GOT3 (cell line): ENCODE results near the gene SLC1A6.
"Not testable (repeated sequence)": the region's sequence is repeated elsewhere in the genome, so short reads cannot be mapped to it uniquely, and the experiment has no call there.

Source experiments
- DNase-seq: peaks from one replicate; lab custom pipeline; 2025; ENCODE audit warnings: mixed read lengths; lab: John Stamatoyannopoulos, UW

SLC1A6 gene

DNA sequence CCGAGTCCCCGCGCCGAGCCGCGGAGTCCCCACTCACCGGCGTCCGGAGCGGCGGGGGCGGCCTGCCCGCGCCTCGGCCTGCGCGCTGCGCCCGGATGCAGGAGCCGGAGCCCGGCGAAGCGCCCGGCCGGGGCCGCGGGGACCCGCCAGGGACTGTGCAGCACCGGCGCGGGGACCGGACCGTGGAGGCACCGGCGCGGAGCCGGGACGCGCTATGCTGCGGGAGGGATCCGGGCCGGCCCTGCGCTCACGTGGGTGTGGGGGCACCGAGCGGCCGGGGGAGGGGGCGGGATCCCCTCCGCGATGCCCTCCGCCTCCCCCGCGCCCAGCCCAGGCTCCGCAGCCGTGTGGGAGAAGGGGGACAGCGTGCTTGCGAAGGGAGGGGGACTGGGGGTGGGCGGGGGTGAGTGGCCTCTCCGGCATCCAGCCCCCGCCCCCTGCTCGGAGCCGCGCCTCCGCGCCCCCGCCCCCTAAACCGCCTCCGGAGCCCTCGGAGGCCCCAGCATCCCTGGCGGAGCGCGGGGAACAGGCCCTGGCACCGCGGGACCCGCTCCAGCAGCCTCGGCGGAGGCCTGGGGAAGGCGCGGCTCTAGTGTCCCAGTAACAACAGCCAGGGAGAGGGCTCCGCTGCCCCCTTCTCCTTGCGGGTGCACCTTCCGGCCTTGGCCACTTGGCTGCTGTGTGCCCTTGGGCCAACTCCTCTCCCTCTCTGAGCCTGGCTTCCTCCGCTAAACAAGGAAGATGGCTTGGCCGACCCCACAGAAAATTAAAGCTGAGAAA lies at the start of gene SLC1A6:
Gene SLC1A6 (minus strand): TSS at position 389 of the 780 bp plus-strand sequence. CDS start 6,954 bp downstream, outside the sequence.
- no peak for DNase-seq

DNA sequence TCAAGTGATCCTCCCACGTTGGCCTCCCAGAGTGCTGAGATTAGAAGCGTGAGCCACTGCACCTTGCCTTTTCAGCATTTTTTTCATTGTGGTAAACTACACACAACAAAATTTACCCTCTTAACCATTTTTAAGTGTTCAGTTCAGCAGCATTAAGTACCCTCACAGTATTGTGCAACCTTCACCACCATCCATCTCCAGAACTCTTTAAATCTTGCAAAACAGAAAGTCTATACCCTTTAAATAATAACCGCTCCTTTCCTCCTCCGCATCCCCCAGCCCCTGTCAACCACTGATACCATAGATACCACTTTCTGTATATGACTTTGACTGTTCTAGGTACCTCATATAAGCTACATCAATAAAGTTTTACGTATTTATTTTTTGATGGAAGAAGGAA lies 48.8 kb upstream of the SLC1A6 start:
- no peak for DNase-seq

DNA sequence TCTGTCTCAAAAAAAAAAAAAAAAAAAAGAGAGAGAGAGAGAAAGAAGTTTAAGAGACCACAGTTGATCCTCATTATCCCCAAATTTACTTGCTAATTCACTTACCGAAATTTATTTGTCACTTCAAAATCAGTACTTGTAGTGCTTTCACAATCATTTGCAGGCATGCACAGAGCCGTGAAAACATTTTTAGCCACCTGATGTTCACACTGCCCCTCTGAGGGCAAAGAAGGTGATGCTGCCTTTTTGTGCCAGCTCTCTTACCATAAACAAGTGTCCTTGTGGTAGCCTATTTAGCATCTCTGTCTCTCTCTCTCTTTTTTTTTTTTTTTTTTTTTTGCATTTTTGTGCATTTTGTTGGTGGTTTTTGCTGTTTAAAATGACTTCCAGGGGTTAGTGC lies 45.6 kb upstream of the SLC1A6 start:
- DNase-seq: no peak

GRCh38 chr19:15022752-15023151 lies 43.1 kb upstream of the SLC1A6 start:
- DNase-seq: no peak

DNA sequence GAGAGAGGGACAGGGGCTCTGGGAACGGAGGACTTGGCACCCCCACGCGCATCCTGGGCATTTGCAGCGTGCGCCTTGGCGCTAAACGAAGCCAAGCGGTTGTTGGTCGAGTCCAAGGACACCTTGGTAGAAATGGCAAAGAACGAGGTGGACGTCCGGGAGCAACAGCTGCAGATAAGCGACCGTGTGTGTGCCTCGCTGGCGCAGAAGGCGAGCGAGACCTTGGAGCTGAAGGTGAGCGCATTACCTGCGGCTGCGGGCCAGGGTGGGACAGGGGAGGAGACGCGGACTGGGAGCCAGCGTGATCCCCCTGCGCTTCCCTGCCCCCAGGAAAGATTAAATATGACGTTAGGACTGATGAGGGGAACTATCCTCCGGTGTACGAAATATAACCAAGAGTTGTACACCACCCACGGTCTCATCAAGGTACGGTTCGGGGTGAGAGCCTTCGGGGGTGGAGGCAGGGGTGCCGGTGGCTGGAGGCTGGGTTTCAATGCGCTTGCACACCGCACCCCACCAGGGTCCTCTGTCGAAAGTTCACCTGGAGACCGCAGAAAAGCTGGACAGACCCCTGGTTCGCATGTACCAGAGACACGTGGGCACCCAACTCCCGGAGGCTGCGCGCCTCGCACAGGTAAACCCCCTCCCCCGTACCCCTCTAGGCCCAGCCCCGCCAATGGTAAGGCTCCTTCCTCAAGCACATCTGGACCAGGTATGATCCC lies 41.8 kb upstream of the SLC1A6 start:
- DNase-seq: no peak

DNA sequence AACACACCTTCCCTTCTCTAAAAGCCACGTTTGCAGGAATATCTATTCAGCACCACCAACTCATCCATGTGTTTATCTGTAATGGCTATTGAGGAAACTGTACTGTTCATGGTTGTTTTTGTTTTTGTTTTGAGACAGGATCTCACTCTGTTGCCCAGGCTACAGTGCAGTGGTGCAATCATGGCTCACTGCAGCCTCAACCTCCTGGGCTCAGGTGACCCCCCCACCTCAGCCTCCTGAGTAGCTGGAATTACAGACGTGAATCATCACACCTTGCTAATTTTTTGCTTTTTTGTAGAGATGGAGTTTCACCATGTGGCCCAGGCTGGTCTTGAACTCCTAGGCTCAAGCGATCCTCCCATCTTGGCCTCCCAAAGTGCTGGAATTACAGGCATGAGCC lies 39.2 kb upstream of the SLC1A6 start:
- not testable (repeated sequence) for DNase-seq

DNA sequence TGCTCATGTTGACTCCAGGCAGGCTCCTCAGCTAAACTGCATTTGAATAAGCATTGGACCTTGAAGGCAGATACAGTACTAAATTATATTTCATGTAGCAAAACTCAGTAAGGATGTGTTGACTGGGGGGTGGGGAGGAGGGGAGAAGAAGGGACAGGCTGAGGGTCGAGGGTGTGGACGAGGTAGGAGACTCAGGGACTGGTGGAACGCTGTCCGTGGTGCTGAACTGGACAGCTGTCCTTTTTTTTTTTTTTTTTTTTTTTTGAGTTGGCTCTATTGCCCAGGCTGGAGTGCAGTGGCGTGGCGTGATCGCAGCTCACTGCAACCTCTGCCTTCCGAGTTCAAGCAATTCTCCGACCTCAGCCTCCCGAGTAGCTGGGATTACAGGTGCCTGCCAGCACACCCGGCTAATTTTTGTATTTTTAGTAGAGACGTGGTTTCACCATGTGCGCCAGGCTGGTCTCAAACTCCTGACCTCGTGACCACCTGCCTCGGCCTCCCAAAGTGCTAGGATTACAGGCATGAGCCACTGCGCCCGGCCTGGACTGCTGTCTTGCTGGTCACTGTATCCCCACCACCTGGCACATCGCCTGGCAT lies 36.4 kb upstream of the SLC1A6 start:
- no peak for DNase-seq

- no peak for DNase-seq
Observed at GRCh38 chr19:15014579-15014978, 34.9 kb upstream of the SLC1A6 start.

- DNase-seq: no peak
Observed at GRCh38 chr19:15010501-15011300, 31.0 kb upstream of the SLC1A6 start.

DNA sequence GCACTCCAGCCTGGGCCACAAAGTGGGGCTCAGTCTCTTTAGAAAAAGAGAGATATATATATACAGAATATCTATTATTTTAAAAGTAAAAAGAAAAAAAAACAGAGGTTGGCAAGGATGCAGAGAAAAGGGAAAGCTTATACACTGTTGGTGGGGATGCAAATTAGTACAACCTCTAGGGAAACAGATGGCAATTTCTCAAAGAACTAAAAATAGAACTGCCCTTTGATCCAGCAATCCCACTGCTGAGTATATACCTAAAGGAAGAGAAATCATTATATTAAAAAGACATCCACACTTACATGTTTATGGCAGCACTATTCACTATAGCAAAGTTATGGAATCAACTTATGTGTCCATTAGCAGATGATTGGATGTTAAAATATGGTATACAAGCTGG lies 28.6 kb upstream of the SLC1A6 start:
- DNase-seq: no peak

DNA sequence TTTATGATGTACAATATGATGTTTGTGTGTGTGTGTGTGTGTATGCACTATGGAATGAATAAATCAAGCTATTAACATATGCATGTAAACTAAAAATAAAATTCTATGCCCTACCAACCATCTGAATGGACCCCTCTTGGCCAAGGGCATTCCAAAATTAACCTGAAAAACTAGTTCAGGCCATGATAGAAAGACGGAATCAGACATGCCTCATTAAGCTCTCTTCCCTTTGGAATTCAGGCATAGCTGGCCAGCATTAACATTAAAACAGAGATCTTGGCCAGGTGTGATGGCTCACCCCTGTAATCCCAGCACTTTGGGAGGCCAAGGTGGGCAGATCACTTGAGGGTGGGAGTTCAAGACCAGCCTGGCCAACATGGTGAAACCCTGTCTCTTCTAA lies 18.3 kb upstream of the SLC1A6 start:
- no peak for DNase-seq

DNA sequence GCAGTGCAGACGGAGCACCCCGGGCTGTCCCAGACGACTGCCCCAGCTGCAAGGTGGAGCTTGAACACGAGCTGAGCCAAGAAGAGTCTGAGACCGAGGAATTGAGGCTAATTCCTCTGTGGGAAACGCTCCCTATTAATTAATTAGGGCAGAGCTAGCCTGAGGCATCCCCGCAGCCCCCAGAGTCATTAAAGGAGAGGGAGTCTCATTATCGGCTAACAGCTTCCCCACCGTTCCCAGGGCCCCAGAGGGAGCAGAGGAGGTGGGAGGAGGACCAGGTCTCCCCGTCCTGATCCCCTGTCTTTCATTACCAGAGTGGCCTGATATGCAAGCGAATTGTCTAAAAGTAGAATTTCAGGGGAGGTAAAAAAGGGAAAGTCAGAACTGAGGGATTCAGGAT lies 13.1 kb upstream of the SLC1A6 start:
- no peak for DNase-seq

- DNase-seq: no peak
Observed at GRCh38 chr19:14985133-14985532, 5.5 kb upstream of the SLC1A6 start.

GRCh38 chr19:14978161-14978776 lies 1.4 kb downstream of the SLC1A6 start:
- no peak for DNase-seq

- no peak for DNase-seq
Observed at GRCh38 chr19:14977128-14977527, 2.5 kb downstream of the SLC1A6 start.

DNA sequence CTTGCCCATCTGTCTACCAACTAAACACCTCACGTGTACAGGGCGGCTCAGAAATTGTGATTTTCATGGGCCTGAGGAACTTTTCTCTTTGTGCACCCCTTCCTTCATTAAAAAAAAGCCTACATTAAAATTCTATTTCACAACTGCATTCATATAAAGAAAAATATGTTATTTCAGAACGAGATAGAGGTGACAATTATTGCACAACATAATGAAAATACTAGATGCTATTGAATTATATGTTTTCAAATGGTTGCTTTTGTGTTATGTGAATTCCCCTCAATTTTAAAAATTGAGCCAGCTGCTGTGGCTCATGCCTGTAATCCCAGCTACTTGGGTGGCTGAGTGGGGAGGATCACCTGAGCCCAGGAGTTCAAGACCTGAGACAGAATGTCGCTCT lies 5.2 kb downstream of the SLC1A6 start:
- no peak for DNase-seq

- no peak for DNase-seq
Observed at GRCh38 chr19:14972676-14973075, 7.0 kb downstream of the SLC1A6 start.

GRCh38 chr19:14971474-14971873 lies 8.2 kb downstream of the SLC1A6 start:
- no peak for DNase-seq

GRCh38 chr19:14968247-14968646 lies 11.4 kb downstream of the SLC1A6 start:
- DNase-seq: no peak

GRCh38 chr19:14961956-14962685 lies 17.5 kb downstream of the SLC1A6 start:
- no peak for DNase-seq

GRCh38 chr19:14959263-14959662 lies 20.4 kb downstream of the SLC1A6 start:
- DNase-seq: no peak
